Endothelial cell of hepatic sinusoid (primary cell): ENCODE results near the gene CPEB3.
"Not testable (repeated sequence)": the region's sequence is repeated elsewhere in the genome, so short reads cannot be mapped to it uniquely, and the experiment has no call there.

Experiments used
- in situ Hi-C: cut with HindIII; loops from 2 replicates; pipeline ENCODE4 v1.10.0; 2017; ENCODE audit warnings: low sequenced_read_pairs

CPEB3 gene

GRCh38 chr10:92216608-92217007 is 74.3 kb downstream of the CPEB3 start:
- in situ Hi-C loops = not testable (repeated sequence)

GRCh38 chr10:92215222-92215621 is 75.7 kb downstream of the CPEB3 start:
- in situ Hi-C loops = not testable (repeated sequence)

- in situ Hi-C loops = no loop called here
Measured at GRCh38 chr10:92213049-92213448, 77.8 kb downstream of the CPEB3 start.

GRCh38 chr10:92208736-92209135 is 82.1 kb downstream of the CPEB3 start:
- in situ Hi-C loops = no loop called here

GRCh38 chr10:92208157-92208720 is 82.6 kb downstream of the CPEB3 start:
- in situ Hi-C loops = no loop called here

GRCh38 chr10:92207061-92207460 is 83.8 kb downstream of the CPEB3 start:
- in situ Hi-C loops = no loop called here

- in situ Hi-C loops = loop anchor here (5.0 kb wide), 1 partner anchor 53 kb away; no protein-coding TSS in a partner anchor
Measured at GRCh38 chr10:92203919-92204623, 86.8 kb downstream of the CPEB3 start.

- in situ Hi-C loops = loop anchor here (5.0 kb wide), 1 partner anchor 55 kb away; no protein-coding TSS in a partner anchor
Measured at GRCh38 chr10:92202536-92202935, 88.3 kb downstream of the CPEB3 start.

- in situ Hi-C loops = loop anchor here (5.0 kb wide), 1 partner anchor 57 kb away; no protein-coding TSS in a partner anchor
Measured at GRCh38 chr10:92200564-92200963, 90.3 kb downstream of the CPEB3 start.

GRCh38 chr10:92187101-92187500 is 103.8 kb downstream of the CPEB3 start:
- in situ Hi-C loops = loop anchor here (5.0 to 10.0 kb wide), 4 partner anchors 65 to 322 kb away; no protein-coding TSS in a partner anchor

- in situ Hi-C loops = loop anchor here (5.0 to 10.0 kb wide), 6 partner anchors 52 to 320 kb away; no protein-coding TSS in a partner anchor
Measured at GRCh38 chr10:92184977-92185376, 105.9 kb downstream of the CPEB3 start.

- in situ Hi-C loops = loop anchor here (5.0 to 10.0 kb wide), 5 partner anchors 54 to 318 kb away; no protein-coding TSS in a partner anchor
Measured at GRCh38 chr10:92183199-92183598, 107.7 kb downstream of the CPEB3 start.

GRCh38 chr10:92181575-92181974 is 109.3 kb downstream of the CPEB3 start:
- in situ Hi-C loops = loop anchor here (5.0 to 10.0 kb wide), 5 partner anchors 56 to 317 kb away; no protein-coding TSS in a partner anchor

- in situ Hi-C loops = loop anchor here (5.0 to 10.0 kb wide), 5 partner anchors 57 to 316 kb away; no protein-coding TSS in a partner anchor
Measured at GRCh38 chr10:92180399-92180798, 110.5 kb downstream of the CPEB3 start.

- in situ Hi-C loops = no loop called here
Measured at GRCh38 chr10:92177546-92177945, 113.3 kb downstream of the CPEB3 start.

GRCh38 chr10:92175164-92175563 is 115.7 kb downstream of the CPEB3 start:
- in situ Hi-C loops = no loop called here

GRCh38 chr10:92173996-92174395 is 116.9 kb downstream of the CPEB3 start:
- in situ Hi-C loops = no loop called here

- in situ Hi-C loops = no loop called here
Measured at GRCh38 chr10:92164036-92164696, 126.7 kb downstream of the CPEB3 start.

- in situ Hi-C loops = no loop called here
Measured at GRCh38 chr10:92162541-92162940, 128.3 kb downstream of the CPEB3 start.

- in situ Hi-C loops = no loop called here
Measured at GRCh38 chr10:92156874-92157773, 133.8 kb downstream of the CPEB3 start.
